Neuronal stem cell (in vitro differentiated cells): Measurements from ENCODE around the gene LRRC75B.
A peak's percentile ranks its signal among the peaks of the same experiment; 100 is the strongest.

Source experiments
- DNase-seq: peaks from one replicate; pipeline ENCODE4 v3.0.0-alpha.2; 2013; ENCODE audit warnings: low spot score
- H2AFZ ChIP-seq: one replicate; pipeline ENCODE4 v1.6.1; 2013; ENCODE audit warnings: mild to moderate bottlenecking, low read length, inconsistent platforms
- H2AK5ac ChIP-seq: 2 replicates; pipeline ENCODE4 v1.6.1; 2013; ENCODE audit warnings: low read depth, mild to moderate bottlenecking, inconsistent platforms, low read length, moderate library complexity, mixed read lengths
- H2BK120ac ChIP-seq: 2 replicates; pipeline ENCODE4 v1.6.1; 2013; ENCODE audit warnings: low read depth, mild to moderate bottlenecking, inconsistent platforms, low read length, moderate library complexity, mixed read lengths
- H2BK12ac ChIP-seq: one replicate; pipeline ENCODE4 v1.6.1; 2013; ENCODE audit warnings: low read length, inconsistent platforms
- H2BK15ac ChIP-seq: 2 replicates; pipeline ENCODE4 v1.6.1; 2013; ENCODE audit warnings: mild to moderate bottlenecking, low read length, inconsistent platforms, mixed read lengths
- H2BK5ac ChIP-seq: one replicate; pipeline ENCODE4 v1.6.1; 2013; ENCODE audit warnings: inconsistent platforms, mild to moderate bottlenecking, low read length, moderate library complexity
- H3K14ac ChIP-seq: one replicate; pipeline ENCODE4 v1.6.1; 2013; ENCODE audit warnings: low read length, inconsistent platforms
- H3K18ac ChIP-seq: 2 replicates; pipeline ENCODE4 v1.6.1; 2013; ENCODE audit warnings: low read length, inconsistent platforms
- H3K23ac ChIP-seq: 2 replicates; pipeline ENCODE4 v1.6.1; 2013; ENCODE audit warnings: low read depth, mild to moderate bottlenecking, mixed read lengths, low read length, inconsistent platforms; ENCODE audit not compliant: poor library complexity
- H3K27ac ChIP-seq: replicated peaks from 3 replicates; pipeline ENCODE4 v1.5.1; 2013; ENCODE audit warnings: low read length, inconsistent platforms
- H3K27me3 ChIP-seq, 3 experiments: 2 replicates each; pipeline ENCODE4 v1.6.1; 2013; ENCODE audit warnings: low read length in 3 of 3, mild to moderate bottlenecking in 2 of 3, inconsistent platforms in 1 of 3, low read depth in 1 of 3, mixed read lengths in 1 of 3, moderate library complexity in 1 of 3; ENCODE audit not compliant: control insufficient read depth in 3 of 3, insufficient read depth in 3 of 3
- H3K36me3 ChIP-seq, 2 donors: replicated peaks in 1 of 2; 2 replicates each; pipeline ENCODE4 v1.6.1; 2013; ENCODE audit warnings: low read length in 2 of 2; ENCODE audit not compliant: control insufficient read depth in 2 of 2, insufficient read depth in 2 of 2
- H3K4ac ChIP-seq: 2 replicates; pipeline ENCODE4 v1.6.1; 2013; ENCODE audit warnings: inconsistent platforms, mild to moderate bottlenecking, low read length, moderate library complexity
- H3K4me1 ChIP-seq, 2 donors: 1 replicate in 1 of 2; 2 replicates in 1 of 2; pipeline ENCODE4 v1.6.1; 2013; ENCODE audit warnings: low read length in 2 of 2, low read depth in 1 of 2; ENCODE audit not compliant: control insufficient read depth in 2 of 2, insufficient read depth in 1 of 2
- H3K4me2 ChIP-seq: one replicate; pipeline ENCODE4 v1.6.1; 2013; ENCODE audit warnings: mild to moderate bottlenecking, low read length, inconsistent platforms; ENCODE audit not compliant: insufficient read depth, poor library complexity, severe bottlenecking
- H3K4me3 ChIP-seq, 2 donors: 2 replicates each; pipeline ENCODE4 v1.5.1; 2013; ENCODE audit warnings: low read length in 2 of 2, mild to moderate bottlenecking in 2 of 2, inconsistent platforms in 1 of 2, moderate library complexity in 1 of 2
- H3K79me1 ChIP-seq: one replicate; pipeline ENCODE4 v1.6.1; 2013; ENCODE audit warnings: low read depth, mild to moderate bottlenecking, inconsistent platforms, low read length, moderate library complexity
- H3K9ac ChIP-seq: one replicate; pipeline ENCODE4 v1.6.1; 2013; ENCODE audit warnings: mild to moderate bottlenecking, low read depth, low read length, inconsistent platforms; ENCODE audit not compliant: poor library complexity
- H3K9me3 ChIP-seq, 2 donors: replicated peaks in 1 of 2; 2 replicates each; pipeline versions ENCODE3 to v1.6.1; 2013; ENCODE audit warnings: low read length in 2 of 2, mild to moderate bottlenecking in 2 of 2, inconsistent platforms in 1 of 2, low read depth in 1 of 2, mixed read lengths in 1 of 2, moderate library complexity in 1 of 2; ENCODE audit not compliant: control insufficient read depth in 2 of 2, insufficient read depth in 1 of 2
- H4K8ac ChIP-seq: one replicate; pipeline ENCODE4 v1.6.1; 2013; ENCODE audit warnings: low read depth, mild to moderate bottlenecking, inconsistent platforms, low read length, moderate library complexity
- H4K91ac ChIP-seq: one replicate; pipeline ENCODE4 v1.6.1; 2013; ENCODE audit warnings: low read length, low read depth, mild to moderate bottlenecking, inconsistent platforms; ENCODE audit not compliant: poor library complexity
- WGBS, 2 donors: extraction: QIAGEN DNeasy Blood & Tissue Kit; methylation state at CpG; one replicate each; pipeline ENCODE4 v1.1.7; 2013; ENCODE audit warnings: missing lambda C conversion rate in 2 of 2, mixed read lengths in 1 of 2; ENCODE audit not compliant: insufficient read length in 2 of 2, insufficient replicate concordance in 1 of 2; ENCODE audit errors: extremely low coverage in 2 of 2; 5-methylcytosine and 5-hydroxymethylcytosine counted together

The LRRC75B gene

GRCh38 chr22:24543679-24544243, 49.1 kb downstream of the LRRC75B start:
- H3K14ac ChIP-seq: no peak overlapping the region
- no peak overlapping the region for H3K4me2 ChIP-seq
- H3K4me1 ChIP-seq: no peaks in the 10 kb centered on the region
- DNase-seq: no peak
- no peak overlapping the region for H2BK5ac ChIP-seq
- H3K23ac ChIP-seq: no peak overlapping the region
- no peak overlapping the region for H4K8ac ChIP-seq
- WGBS, 2 donors: no CpG with 5 or more reads among the region's 11 CpGs
- H2BK15ac ChIP-seq: no peak overlapping the region
- H2BK120ac ChIP-seq: no peak overlapping the region
- H3K4ac ChIP-seq: peak overlapping the region; percentile 6
- H2AFZ ChIP-seq: no peak overlapping the region
- H2AK5ac ChIP-seq: no peak overlapping the region
- H3K27me3 ChIP-seq: no peaks in the 10 kb centered on the region
- no peak overlapping the region for H3K4me3 ChIP-seq
- peak overlapping the region; percentile 54 for H3K9ac ChIP-seq
- no peak overlapping the region for H2BK12ac ChIP-seq
- no peak overlapping the region for H4K91ac ChIP-seq
- peaks cover 0 to 2% of the 10 kb centered on the region in 2 donors for H3K9me3 ChIP-seq
- peaks cover 59 to 82% of the 10 kb centered on the region in 2 donors for H3K36me3 ChIP-seq
- no peak overlapping the region for H3K27ac ChIP-seq
- peaks cover 7% of the 10 kb centered on the region for H3K79me1 ChIP-seq
- H3K18ac ChIP-seq: no peak overlapping the region

DNA sequence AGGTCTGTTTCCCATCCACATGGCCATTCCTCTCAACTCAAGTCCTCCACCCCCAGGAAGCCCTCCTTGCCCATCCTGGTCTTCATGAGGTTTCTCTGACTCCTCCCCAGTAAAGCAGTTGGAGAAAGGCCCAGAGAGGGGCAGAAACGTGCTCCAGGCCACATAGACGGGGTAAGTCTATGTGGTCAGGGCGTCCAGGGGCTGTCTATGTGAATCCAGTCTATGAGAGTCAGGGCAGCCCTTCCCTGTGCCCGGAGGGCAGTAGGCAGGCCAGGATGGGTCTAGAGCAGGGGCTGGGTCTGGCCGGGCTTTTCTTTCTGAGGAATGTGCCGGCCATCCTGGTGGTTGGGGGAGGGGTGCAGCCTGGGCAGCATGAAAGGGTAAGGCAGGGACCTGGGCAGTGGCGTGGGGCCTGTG, 49.7 kb downstream of the LRRC75B start:
- peaks cover 59 to 76% of the 10 kb centered on the region in 2 donors for H3K36me3 ChIP-seq
- no peak overlapping the region for H3K4ac ChIP-seq
- H2BK5ac ChIP-seq: no peak overlapping the region
- WGBS, 2 donors: no CpG with 5 or more reads among the region's 7 CpGs
- no peaks in the 10 kb centered on the region for H3K4me1 ChIP-seq
- no peak overlapping the region for H4K8ac ChIP-seq
- peaks cover 0 to 2% of the 10 kb centered on the region in 2 donors for H3K9me3 ChIP-seq
- no peaks in the 10 kb centered on the region for H3K27me3 ChIP-seq
- H3K23ac ChIP-seq: no peak overlapping the region
- no peak overlapping the region for H2AK5ac ChIP-seq
- H4K91ac ChIP-seq: no peak overlapping the region
- no peak overlapping the region for H2BK120ac ChIP-seq
- no peak overlapping the region for H3K9ac ChIP-seq
- DNase-seq: no peak
- no peak overlapping the region for H2BK12ac ChIP-seq
- no peak overlapping the region for H3K18ac ChIP-seq
- H3K27ac ChIP-seq: no peak overlapping the region
- no peak overlapping the region for H3K4me2 ChIP-seq
- H2AFZ ChIP-seq: no peak overlapping the region
- H3K79me1 ChIP-seq: peaks cover 4% of the 10 kb centered on the region
- no peak overlapping the region for H2BK15ac ChIP-seq
- H3K4me3 ChIP-seq: no peak overlapping the region
- H3K14ac ChIP-seq: no peak overlapping the region

DNA sequence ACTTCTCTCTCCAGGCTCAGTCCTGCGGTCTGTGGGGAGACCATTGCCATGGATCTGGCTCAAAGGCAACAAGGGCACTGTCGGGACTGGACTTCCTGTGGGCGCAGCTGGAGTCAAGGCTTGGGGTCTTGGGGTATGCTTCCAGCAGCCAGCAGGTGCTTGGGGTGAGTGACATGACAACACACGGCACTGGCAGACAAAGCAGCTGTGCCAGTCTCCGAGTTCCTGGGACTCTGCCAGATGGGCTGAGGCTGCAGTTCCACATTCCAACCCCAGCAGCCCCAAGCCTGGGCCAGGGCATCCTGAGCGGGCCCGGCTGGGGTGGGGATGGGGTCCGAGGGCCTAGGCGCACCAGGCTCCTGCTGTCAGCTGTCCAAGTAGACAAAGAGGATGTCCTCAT, 50.2 kb downstream of the LRRC75B start:
- Histone ChIP-seq H3K27ac (no peak overlapping the region), H3K36me3 (peaks cover 54 to 71% of the 10 kb centered on the region in 2 donors)

GRCh38 chr22:24541681-24542515, 51.0 kb downstream of the LRRC75B start:
- Histone ChIP-seq H3K36me3 (peaks cover 46 to 63% of the 10 kb centered on the region in 2 donors), H3K4ac (no peak overlapping the region), H3K27ac (no peak overlapping the region), H3K14ac (no peak overlapping the region), H3K9ac (no peak overlapping the region), H3K18ac (no peak overlapping the region), H3K79me1 (peaks cover 2% of the 10 kb centered on the region), H2BK15ac (no peak overlapping the region), H3K27me3 (no peaks in the 10 kb centered on the region), H2BK5ac (no peak overlapping the region), H2AFZ (no peak overlapping the region), H2BK120ac (no peak overlapping the region), H2BK12ac (no peak overlapping the region), H3K9me3 (peaks cover 0 to 2% of the 10 kb centered on the region in 2 donors), H3K23ac (no peak overlapping the region), H4K91ac (no peak overlapping the region), H3K4me3 (no peak overlapping the region), H3K4me2 (no peak overlapping the region), H2AK5ac (no peak overlapping the region), H4K8ac (no peak overlapping the region), H3K4me1 (no peaks in the 10 kb centered on the region)
- no CpG with 5 or more reads among the region's 6 CpGs for WGBS, 2 donors
- no peak for DNase-seq

More for the DNA sequence above, 50.2 kb downstream of the LRRC75B start:
- no peak for DNase-seq
- H2BK12ac ChIP-seq: no peak overlapping the region
- H2BK15ac ChIP-seq: no peak overlapping the region
- H3K4me2 ChIP-seq: no peak overlapping the region
- no peak overlapping the region for H2BK120ac ChIP-seq
- H2BK5ac ChIP-seq: no peak overlapping the region
- H3K9ac ChIP-seq: no peak overlapping the region
- no CpG with 5 or more reads among the region's 9 CpGs for WGBS, 2 donors
- no peak overlapping the region for H2AK5ac ChIP-seq
- no peak overlapping the region for H4K91ac ChIP-seq
- no peaks in the 10 kb centered on the region for H3K4me1 ChIP-seq
- H4K8ac ChIP-seq: no peak overlapping the region
- peaks cover 4% of the 10 kb centered on the region for H3K79me1 ChIP-seq
- H2AFZ ChIP-seq: no peak overlapping the region
- H3K23ac ChIP-seq: no peak overlapping the region
- peaks cover 0 to 2% of the 10 kb centered on the region in 2 donors for H3K9me3 ChIP-seq
- no peak overlapping the region for H3K18ac ChIP-seq
- no peaks in the 10 kb centered on the region for H3K27me3 ChIP-seq
- no peak overlapping the region for H3K14ac ChIP-seq
- H3K4ac ChIP-seq: no peak overlapping the region
- H3K4me3 ChIP-seq: peak overlapping the region in 1 of 2 donors; percentile 56
